Activated CD4-positive, alpha-beta T cell treated with anti-CD3 and anti-CD28 coated beads for 36 hours (primary cell): Measurements from ENCODE around the gene TMEM178B. TPM values are rescaled to one million over a fixed set of nuclear protein-coding genes. Genes with fewer than 3 reads are reported as not detected.
"Not testable (repeated sequence)": the region's sequence is repeated elsewhere in the genome, so short reads cannot be mapped to it uniquely, and the experiment has no call there.

Experiments
- ATAC-seq: fragments of 200-7000 bp; cut with Tn5 transposase; one replicate; pipeline ENCODE4 v1.10.0; 2021; ENCODE audit warnings: mild to moderate bottlenecking, moderate library complexity
- CTCF ChIA-PET: fragments of 350-600 bp; sonication (Branson Sonifier 250); formaldehyde crosslinking; loops from one replicate; lab custom pipeline; 2021; ENCODE audit warnings: antibody characterized with exemption; lab: Charles Lee
- POLR2A ChIA-PET: fragments of 350-600 bp; sonication (Branson Sonifier 250); formaldehyde crosslinking; loops from one replicate; lab custom pipeline; 2021; ENCODE audit warnings: antibody characterized with exemption, inconsistent platforms; lab: Charles Lee
- DNase-seq: peaks from one replicate; pipeline ENCODE4 v3.0.0-alpha.2; 2020
- H3K27ac Mint-ChIP-seq: one replicate; pipeline ENCODE4 v1.8.0; 2021; ENCODE audit warnings: mixed read lengths
- H3K27me3 Mint-ChIP-seq: one replicate; pipeline ENCODE4 v1.8.0; 2021; ENCODE audit warnings: mixed read lengths
- H3K36me3 Mint-ChIP-seq: one replicate; pipeline ENCODE4 v1.8.0; 2021; ENCODE audit warnings: low read depth, mixed read lengths
- H3K4me1 Mint-ChIP-seq: one replicate; pipeline ENCODE4 v1.8.0; 2021; ENCODE audit warnings: mixed read lengths
- H3K4me3 Mint-ChIP-seq: one replicate; pipeline ENCODE4 v1.8.0; 2021; ENCODE audit warnings: mild to moderate bottlenecking, moderate library complexity, mixed read lengths
- H3K9me3 Mint-ChIP-seq: one replicate; pipeline ENCODE4 v1.8.0; 2021; ENCODE audit warnings: low read depth, mixed read lengths
- intact Hi-C, 2 experiments: fragments of 100-400 bp; cut with DNase I in 1 of 2; cut with micrococcal nuclease in 1 of 2; formaldehyde crosslinking; loops; one replicate each; pipeline versions ENCODE4 v1.14.2 to v1.15.1; 2022 to 2024; cut with DNase I, micrococcal nuclease
- total RNA-seq, 2 experiments: library from RNA; stranded (reverse); gene quantifications; one replicate each; pipeline ENCODE4 v1.2.3, GENCODE V29; 2021

Gene TMEM178B
- total RNA-seq, 2 experiments from 2014 or later, result 0.23 TPM

GRCh38 chr7:141328290-141328689 lies 254.4 kb downstream of the TMEM178B start:
- intact Hi-C loops, result no loop called here
- ChIA-PET CTCF (interaction anchor here (1.4 kb wide), 1 partner anchor 13 kb away, joined by 3 read pairs; no protein-coding TSS in a partner anchor), POLR2A (no interaction called here)
- H3K27me3 Mint-ChIP-seq, result peaks cover 6% of the 10 kb centered on the region
- no peaks in the 10 kb centered on the region for H3K36me3 Mint-ChIP-seq
- no peak overlapping the region for H3K4me3 Mint-ChIP-seq
- ATAC-seq (no peak), DNase-seq (no peak)
- H3K9me3 Mint-ChIP-seq, result no peaks in the 10 kb centered on the region
- H3K4me1 Mint-ChIP-seq, result no peaks in the 10 kb centered on the region
- no peak overlapping the region for H3K27ac Mint-ChIP-seq

GRCh38 chr7:141330285-141330684 lies 256.4 kb downstream of the TMEM178B start:
- H3K4me1 Mint-ChIP-seq, ATAC-seq, intact Hi-C loops, H3K27me3 Mint-ChIP-seq, DNase-seq, H3K36me3 Mint-ChIP-seq, H3K27ac Mint-ChIP-seq, H3K4me3 Mint-ChIP-seq, H3K9me3 Mint-ChIP-seq, CTCF ChIA-PET: not testable (repeated sequence)
- POLR2A ChIA-PET, result interaction anchor here (0.5 kb wide), 1 partner anchor 310 kb away, joined by 4 read pairs; no protein-coding TSS in a partner anchor

GRCh38 chr7:141333459-141333858 lies 259.6 kb downstream of the TMEM178B start:
- H3K36me3 Mint-ChIP-seq, result no peaks in the 10 kb centered on the region
- DNase-seq (no peak), ATAC-seq (no peak)
- no peaks in the 10 kb centered on the region for H3K9me3 Mint-ChIP-seq
- H3K27ac Mint-ChIP-seq, result no peak overlapping the region
- ChIA-PET POLR2A (no interaction called here), CTCF (no interaction called here)
- H3K27me3 Mint-ChIP-seq, result peaks cover 4% of the 10 kb centered on the region
- intact Hi-C loops, result no loop called here
- no peaks in the 10 kb centered on the region for H3K4me1 Mint-ChIP-seq
- H3K4me3 Mint-ChIP-seq, result no peak overlapping the region

- Mint-ChIP-seq H3K36me3 (no peaks in the 10 kb centered on the region), H3K4me1 (no peaks in the 10 kb centered on the region), H3K27ac (no peak overlapping the region), H3K9me3 (no peaks in the 10 kb centered on the region), H3K27me3 (peaks cover 4% of the 10 kb centered on the region), H3K4me3 (no peak overlapping the region)
- CTCF ChIA-PET, result no interaction called here
- intact Hi-C loops, result no loop called here
- no peak for DNase-seq
- POLR2A ChIA-PET, result no interaction called here
- ATAC-seq, result no peak
These were observed 261.3 kb downstream of the TMEM178B start for GRCh38 chr7:141335164-141335563.

- Mint-ChIP-seq H3K9me3 (no peaks in the 10 kb centered on the region), H3K27me3 (peaks cover 5% of the 10 kb centered on the region), H3K27ac (no peak overlapping the region), H3K4me1 (no peaks in the 10 kb centered on the region), H3K4me3 (no peak overlapping the region), H3K36me3 (no peaks in the 10 kb centered on the region)
- POLR2A ChIA-PET, result no interaction called here
- intact Hi-C loops, result no loop called here
- CTCF ChIA-PET, result interaction anchor here (1.0 kb wide), 1 partner anchor 264 kb away, joined by 3 read pairs; no protein-coding TSS in a partner anchor
- DNase-seq (no peak), ATAC-seq (no peak)
These were observed 265.7 kb downstream of the TMEM178B start for GRCh38 chr7:141339603-141340002.

DNA sequence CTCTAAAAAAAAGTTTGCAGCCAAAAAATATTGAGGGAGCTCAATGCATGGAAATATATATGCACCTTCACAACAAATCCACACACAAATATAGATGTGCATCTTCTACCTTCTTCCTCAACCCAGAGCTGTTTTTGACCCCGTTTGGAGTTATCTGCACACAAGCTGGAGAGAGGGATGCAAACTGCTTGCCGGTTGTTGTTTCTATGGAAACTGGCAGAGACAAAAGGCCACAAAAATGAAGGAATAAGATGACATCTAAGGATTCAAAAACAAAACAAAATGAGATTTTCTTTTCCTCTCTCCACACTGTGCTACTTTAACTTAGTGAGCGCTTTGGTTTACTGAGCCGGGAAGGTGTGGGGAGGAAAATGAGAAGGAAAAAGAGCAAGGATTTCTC lies 267.1 kb downstream of the TMEM178B start:
- POLR2A ChIA-PET, result no interaction called here
- CTCF ChIA-PET, result no interaction called here
- peaks cover 6% of the 10 kb centered on the region for H3K27me3 Mint-ChIP-seq
- no peak for DNase-seq
- H3K4me3 Mint-ChIP-seq, result no peak overlapping the region
- H3K27ac Mint-ChIP-seq, result no peak overlapping the region
- no peaks in the 10 kb centered on the region for H3K4me1 Mint-ChIP-seq
- intact Hi-C loops, result no loop called here
- ATAC-seq, result no peak
- no peaks in the 10 kb centered on the region for H3K36me3 Mint-ChIP-seq
- no peaks in the 10 kb centered on the region for H3K9me3 Mint-ChIP-seq

- Mint-ChIP-seq H3K27ac (no peak overlapping the region), H3K27me3 (peaks cover 10% of the 10 kb centered on the region), H3K36me3 (no peaks in the 10 kb centered on the region), H3K4me1 (no peaks in the 10 kb centered on the region), H3K4me3 (no peak overlapping the region), H3K9me3 (no peaks in the 10 kb centered on the region)
- no peak for DNase-seq
- intact Hi-C loops, result no loop called here
- ChIA-PET CTCF (no interaction called here), POLR2A (interaction anchor here (0.6 kb wide), 1 partner anchor 95 kb away, joined by 3 read pairs; no protein-coding TSS in a partner anchor)
- no peak for ATAC-seq
These were observed 269.0 kb downstream of the TMEM178B start for GRCh38 chr7:141342621-141343408.

DNA sequence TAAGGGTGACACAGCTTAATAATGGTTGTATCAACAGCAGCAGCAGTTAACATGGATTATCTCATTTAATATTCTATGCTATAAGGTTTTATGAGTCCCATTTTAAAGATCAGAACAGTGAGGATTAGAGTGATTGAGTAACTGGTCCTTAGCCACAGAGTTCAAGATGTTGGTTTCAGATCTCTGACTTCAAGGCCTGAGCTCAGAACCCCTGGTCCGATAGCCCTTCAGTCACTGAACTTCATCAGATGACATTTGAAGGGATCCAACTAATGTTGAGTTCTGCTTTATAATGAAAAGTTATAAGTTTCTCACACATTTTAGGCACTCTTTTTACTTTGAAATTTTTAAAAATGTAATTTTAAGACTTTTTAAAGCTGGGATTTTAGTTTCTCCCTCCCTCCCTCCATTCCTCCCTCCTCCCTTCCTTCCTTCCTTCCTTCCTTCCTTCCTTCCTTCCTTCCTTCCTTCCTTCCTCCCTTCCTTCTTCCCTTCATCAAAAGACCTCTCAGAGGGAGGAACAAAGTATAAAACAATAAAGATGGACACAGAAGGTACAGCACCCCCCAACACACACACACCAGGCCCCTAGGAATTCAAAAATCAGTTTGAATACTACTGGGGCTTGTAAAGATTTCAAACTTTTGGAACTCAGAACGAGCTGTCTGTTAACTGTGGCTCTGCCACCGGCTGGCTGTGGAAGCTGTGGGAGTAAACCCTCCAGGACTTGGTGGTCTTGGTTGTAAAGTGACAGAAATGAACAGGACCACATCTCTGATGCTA lies 270.5 kb downstream of the TMEM178B start:
- H3K27ac Mint-ChIP-seq, result no peak overlapping the region
- no peaks in the 10 kb centered on the region for H3K9me3 Mint-ChIP-seq
- ATAC-seq (no peak), DNase-seq (no peak)
- no peak overlapping the region for H3K4me3 Mint-ChIP-seq
- peaks cover 11% of the 10 kb centered on the region for H3K27me3 Mint-ChIP-seq
- H3K36me3 Mint-ChIP-seq, result no peaks in the 10 kb centered on the region
- H3K4me1 Mint-ChIP-seq, result no peaks in the 10 kb centered on the region
- ChIA-PET POLR2A (no interaction called here), CTCF (interaction anchor here (0.7 kb wide), 1 partner anchor 58 kb away, joined by 3 read pairs; no protein-coding TSS in a partner anchor)
- intact Hi-C loops, result no loop called here

DNA sequence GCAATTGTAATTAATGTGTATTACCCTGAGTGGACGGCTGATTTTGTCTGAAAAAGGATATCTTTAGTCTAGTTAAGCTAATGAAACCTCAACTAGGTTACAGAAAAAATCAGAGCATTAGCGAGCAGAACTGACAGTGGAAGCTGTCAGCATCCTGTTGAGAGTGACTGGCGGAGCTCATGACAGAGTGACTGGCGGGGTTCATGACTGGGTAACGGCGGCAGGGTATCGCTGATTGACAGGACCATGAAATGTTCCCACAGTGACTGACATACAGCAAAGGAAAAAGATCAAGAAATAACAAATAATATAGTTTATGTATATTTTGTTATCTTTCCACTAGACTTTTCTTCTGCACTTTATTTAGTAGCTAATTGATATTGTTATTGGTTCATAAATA lies 274.9 kb downstream of the TMEM178B start:
- H3K27ac Mint-ChIP-seq, result no peak overlapping the region
- H3K27me3 Mint-ChIP-seq, result peaks cover 20% of the 10 kb centered on the region
- ATAC-seq (no peak), DNase-seq (no peak)
- no peaks in the 10 kb centered on the region for H3K9me3 Mint-ChIP-seq
- CTCF ChIA-PET, result interaction anchor here (0.7 to 0.9 kb wide), 2 partner anchors 597 to 847 kb away, joined by 3 to 4 read pairs; no protein-coding TSS in a partner anchor
- no peak overlapping the region for H3K4me3 Mint-ChIP-seq
- H3K36me3 Mint-ChIP-seq, result no peaks in the 10 kb centered on the region
- POLR2A ChIA-PET, result no interaction called here
- intact Hi-C loops, result no loop called here
- no peaks in the 10 kb centered on the region for H3K4me1 Mint-ChIP-seq

DNA sequence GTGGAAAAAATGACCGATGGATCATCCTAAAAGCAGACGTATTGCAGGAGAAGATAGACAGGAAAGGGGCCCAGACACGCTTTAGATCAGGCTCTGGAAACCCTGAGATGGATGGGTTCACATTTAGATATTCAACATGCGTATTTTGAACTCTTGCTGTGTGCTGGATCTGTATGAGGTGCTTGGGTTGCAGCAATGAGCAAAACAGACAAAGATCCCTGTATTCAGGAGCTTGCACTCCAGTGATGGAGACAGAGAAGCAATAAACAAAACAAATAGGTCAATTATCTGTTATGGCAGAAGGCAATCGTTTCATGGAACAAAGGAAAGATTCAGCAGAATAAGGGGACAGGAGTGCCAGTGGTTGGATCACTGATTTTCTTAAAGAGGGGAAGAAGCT lies 275.5 kb downstream of the TMEM178B start:
- peaks cover 20% of the 10 kb centered on the region for H3K27me3 Mint-ChIP-seq
- H3K27ac Mint-ChIP-seq, result no peak overlapping the region
- DNase-seq (no peak), ATAC-seq (no peak)
- H3K9me3 Mint-ChIP-seq, result no peaks in the 10 kb centered on the region
- no peaks in the 10 kb centered on the region for H3K36me3 Mint-ChIP-seq
- intact Hi-C loops, result no loop called here
- ChIA-PET POLR2A (no interaction called here), CTCF (interaction anchor here (0.9 kb wide), 1 partner anchor 597 kb away, joined by 3 read pairs; no protein-coding TSS in a partner anchor)
- no peaks in the 10 kb centered on the region for H3K4me1 Mint-ChIP-seq
- no peak overlapping the region for H3K4me3 Mint-ChIP-seq

- Mint-ChIP-seq H3K27me3 (peaks cover 20% of the 10 kb centered on the region), H3K4me1 (no peaks in the 10 kb centered on the region), H3K36me3 (no peaks in the 10 kb centered on the region), H3K9me3 (no peaks in the 10 kb centered on the region), H3K27ac (no peak overlapping the region), H3K4me3 (no peak overlapping the region)
- ChIA-PET POLR2A (no interaction called here), CTCF (no interaction called here)
- no peak for ATAC-seq
- no peak for DNase-seq
- intact Hi-C loops, result no loop called here
These were observed 275.9 kb downstream of the TMEM178B start for GRCh38 chr7:141349804-141350203.
